OCI-LY3 (cell line): ENCODE results near the gene GNG13.

Experiments
- CTCF ChIP-seq: fragments of 200-600, 300-600 bp; sonication (generic); IDR thresholded peaks from 2 replicates; pipeline ENCODE4 v1.5.1; 2014; ENCODE audit warnings: antibody characterized with exemption, low read length, low read depth
- EZH2phosphoT487 ChIP-seq: fragments of 200-600 bp; shearing (Covaris generic); IDR thresholded peaks from 2 replicates; pipeline ENCODE4 v1.6.1; 2018; ENCODE audit warnings: antibody characterized with exemption, mixed run types, low read depth

- TF ChIP-seq EZH2phosphoT487 (no peak), CTCF (no peak)
Measured at GRCh38 chr16:788399-789126, 12.0 kb downstream of the GNG13 start, which contains the start of gene CHTF18.
